HEK293 (cell line): ENCODE measurements around the gene LIN7A.
"Not testable (repeated sequence)": the region's sequence is repeated elsewhere in the genome, so short reads cannot be mapped to it uniquely, and the experiment has no call there.

ENCODE experiments used
- CTCF ChIA-PET: fragments of 350-600 bp; formaldehyde crosslinking; extraction: SDS; loops from one replicate; lab custom pipeline; 2021; ENCODE audit warnings: antibody characterized with exemption; lab: Yijun Ruan, JAX
- POLR2A ChIA-PET: fragments of 300-600 bp; formaldehyde crosslinking; extraction: SDS; loops from one replicate; lab custom pipeline; 2020; ENCODE audit warnings: antibody characterized with exemption, inconsistent platforms; lab: Yijun Ruan, JAX
- H3K27ac ChIP-seq: fragments of 200-500 bp; sonication (Bioruptor generic); 2 replicates; pipeline ENCODE4 v1.5.1; 2014; ENCODE audit warnings: low read depth, low read length, control low read depth, inconsistent platforms; ENCODE audit errors: extremely low read depth
- H3K36me3 ChIP-seq, 2 experiments: fragments of 200-500 bp in 1 of 2; sonication (Bioruptor generic) in 1 of 2; 1 replicate in 1 of 2; 2 replicates in 1 of 2; pipeline ENCODE4 v1.5.1; 2014 to 2017; ENCODE audit warnings: inconsistent platforms in 2 of 2, low read length in 2 of 2; ENCODE audit not compliant: control insufficient read depth in 2 of 2, insufficient read depth in 1 of 2
- H3K4me1 ChIP-seq: fragments of 200-500 bp; sonication (Bioruptor generic); 2 replicates; pipeline ENCODE4 v1.5.1; 2014; ENCODE audit warnings: mild to moderate bottlenecking, low read length, inconsistent platforms; ENCODE audit not compliant: control insufficient read depth, insufficient read depth
- H3K4me3 ChIP-seq: 2 replicates; pipeline ENCODE4 v1.5.1; 2011; ENCODE audit warnings: low read depth, mild to moderate bottlenecking, control low read depth, low read length, moderate library complexity
- H3K9me3 ChIP-seq: fragments of 200-500 bp; sonication (Bioruptor generic); 2 replicates; pipeline ENCODE4 v1.5.1; 2014; ENCODE audit warnings: low read depth, low read length, inconsistent platforms; ENCODE audit not compliant: control insufficient read depth, insufficient read depth
- HOXD13 ChIP-seq: sonication (generic); formaldehyde crosslinking; IDR thresholded peaks from 2 replicates; pipeline ENCODE4 v1.8.0; 2022; ENCODE audit warnings: missing genetic modification reagents, borderline replicate concordance
- KLF8 ChIP-seq: fragments of 450-650 bp; formaldehyde crosslinking; IDR thresholded peaks from 2 replicates; pipeline ENCODE4 v1.5.1; 2016; ENCODE audit warnings: missing biosample characterization, missing genetic modification characterization
- PRDM1 ChIP-seq: fragments of 450-650 bp; formaldehyde crosslinking; IDR thresholded peaks from 2 replicates; pipeline ENCODE4; 2016; ENCODE audit warnings: missing biosample characterization, missing genetic modification characterization
- PRDM6 ChIP-seq: fragments of 450-650 bp; formaldehyde crosslinking; IDR thresholded peaks from 2 replicates; pipeline ENCODE4 v1.5.1; 2017; ENCODE audit warnings: missing biosample characterization, missing genetic modification characterization
- RBAK ChIP-seq: fragments of 450-650 bp; formaldehyde crosslinking; IDR thresholded peaks from 2 replicates; pipeline ENCODE4 v1.5.1; 2016; ENCODE audit warnings: missing biosample characterization, missing genetic modification characterization
- SP2 ChIP-seq: fragments of 450-650 bp; formaldehyde crosslinking; IDR thresholded peaks from 2 replicates; pipeline ENCODE4 v1.5.1; 2016; ENCODE audit warnings: missing biosample characterization, missing genetic modification characterization
- ZBTB48 ChIP-seq: fragments of 450-650 bp; formaldehyde crosslinking; IDR thresholded peaks from 2 replicates; pipeline ENCODE4 v1.5.1; 2016; ENCODE audit warnings: missing biosample characterization, missing genetic modification characterization
- ZNF175 ChIP-seq: fragments of 450-650 bp; formaldehyde crosslinking; IDR thresholded peaks from 2 replicates; pipeline ENCODE4 v1.5.1; 2016; ENCODE audit warnings: missing biosample characterization, missing genetic modification characterization
- ZNF24 ChIP-seq: fragments of 450-650 bp; formaldehyde crosslinking; IDR thresholded peaks from 2 replicates; pipeline ENCODE4 v1.5.1; 2016; ENCODE audit warnings: missing biosample characterization, missing genetic modification characterization
- ZNF248 ChIP-seq: fragments of 450-650 bp; formaldehyde crosslinking; IDR thresholded peaks from 2 replicates; pipeline ENCODE4 v1.5.1; 2017; ENCODE audit warnings: missing biosample characterization, missing genetic modification characterization
- ZNF266 ChIP-seq: fragments of 450-650 bp; formaldehyde crosslinking; IDR thresholded peaks from 2 replicates; pipeline ENCODE4 v1.5.1; 2016; ENCODE audit warnings: missing biosample characterization, missing genetic modification characterization, low read depth
- ZNF398 ChIP-seq: fragments of 450-650 bp; formaldehyde crosslinking; IDR thresholded peaks from 2 replicates; pipeline ENCODE4 v1.5.1; 2017; ENCODE audit warnings: missing biosample characterization, missing genetic modification characterization
- ZNF510 ChIP-seq: fragments of 450-650 bp; formaldehyde crosslinking; IDR thresholded peaks from 2 replicates; pipeline ENCODE4 v1.5.1; 2018; ENCODE audit warnings: mild to moderate bottlenecking, missing genetic modification characterization, missing biosample characterization; ENCODE audit not compliant: insufficient replicate concordance
- ZNF560 ChIP-seq: fragments of 450-650 bp; formaldehyde crosslinking; IDR thresholded peaks from 2 replicates; pipeline ENCODE4 v1.5.1; 2017; ENCODE audit warnings: missing biosample characterization, missing genetic modification characterization, borderline replicate concordance
- ZNF571 ChIP-seq: fragments of 450-650 bp; formaldehyde crosslinking; IDR thresholded peaks from 2 replicates; pipeline ENCODE4 v1.5.0; 2017; ENCODE audit warnings: missing biosample characterization, missing genetic modification characterization
- ZNF585B ChIP-seq: fragments of 450-650 bp; formaldehyde crosslinking; IDR thresholded peaks from 2 replicates; pipeline ENCODE4 v1.5.1; 2016; ENCODE audit warnings: missing biosample characterization, missing genetic modification characterization
- ZSCAN16 ChIP-seq: fragments of 450-650 bp; formaldehyde crosslinking; IDR thresholded peaks from 2 replicates; pipeline ENCODE4 v1.5.1; 2016; ENCODE audit warnings: missing biosample characterization, missing genetic modification characterization
- TF ChIP-seq, protein P1 (sequence below): fragments of 450-650 bp; IDR thresholded peaks from 2 replicates; pipeline ENCODE4 v1.5.1; 2018; ENCODE audit warnings: missing biosample characterization, missing genetic modification characterization
- TF ChIP-seq, protein P2 (sequence below): fragments of 450-650 bp; formaldehyde crosslinking; IDR thresholded peaks from 2 replicates; pipeline ENCODE4 v1.5.1; 2016; ENCODE audit warnings: missing biosample characterization, missing genetic modification characterization

LIN7A gene

GRCh38 chr12:80792861-80793260 is 144.9 kb downstream of the LIN7A start:
- TF ChIP-seq ZNF585B (tag by site-specific recombination) = no peak
- Histone ChIP-seq H3K36me3 (no peaks in the 10 kb centered on the region), H3K27ac (no peak overlapping the region), H3K4me3 (no peak overlapping the region), H3K4me1 (no peaks in the 10 kb centered on the region), H3K9me3 (no peaks in the 10 kb centered on the region)
- POLR2A ChIA-PET = no interaction called here
- CTCF ChIA-PET = interaction anchor here (0.6 to 1.2 kb wide), 2 partner anchors 18 to 145 kb away, joined by 3 to 6 read pairs; no protein-coding TSS in a partner anchor

DNA sequence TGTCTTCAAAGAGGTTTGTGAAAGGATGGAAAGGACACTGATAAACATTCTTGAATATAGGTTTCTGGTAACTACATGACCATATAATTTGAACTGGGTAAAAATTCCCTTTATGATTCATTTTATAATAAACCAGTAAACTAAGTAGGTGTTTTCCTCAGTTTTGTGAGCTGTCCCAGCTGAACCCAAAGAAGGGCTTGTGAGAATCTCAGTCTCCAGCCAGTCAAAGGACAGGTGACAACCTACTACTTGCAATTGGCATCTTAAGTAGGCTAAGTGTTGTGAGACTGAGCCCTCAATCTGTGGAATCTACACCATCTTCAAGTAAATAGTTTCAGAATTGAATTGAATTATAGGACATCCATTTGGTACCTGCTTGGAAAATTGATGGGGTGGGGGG is 145.9 kb downstream of the LIN7A start:
- Histone ChIP-seq H3K4me1 (no peaks in the 10 kb centered on the region), H3K36me3 (no peaks in the 10 kb centered on the region), H3K4me3 (no peak overlapping the region), H3K27ac (no peak overlapping the region), H3K9me3 (no peaks in the 10 kb centered on the region)
- TF ChIP-seq, protein P1, sequence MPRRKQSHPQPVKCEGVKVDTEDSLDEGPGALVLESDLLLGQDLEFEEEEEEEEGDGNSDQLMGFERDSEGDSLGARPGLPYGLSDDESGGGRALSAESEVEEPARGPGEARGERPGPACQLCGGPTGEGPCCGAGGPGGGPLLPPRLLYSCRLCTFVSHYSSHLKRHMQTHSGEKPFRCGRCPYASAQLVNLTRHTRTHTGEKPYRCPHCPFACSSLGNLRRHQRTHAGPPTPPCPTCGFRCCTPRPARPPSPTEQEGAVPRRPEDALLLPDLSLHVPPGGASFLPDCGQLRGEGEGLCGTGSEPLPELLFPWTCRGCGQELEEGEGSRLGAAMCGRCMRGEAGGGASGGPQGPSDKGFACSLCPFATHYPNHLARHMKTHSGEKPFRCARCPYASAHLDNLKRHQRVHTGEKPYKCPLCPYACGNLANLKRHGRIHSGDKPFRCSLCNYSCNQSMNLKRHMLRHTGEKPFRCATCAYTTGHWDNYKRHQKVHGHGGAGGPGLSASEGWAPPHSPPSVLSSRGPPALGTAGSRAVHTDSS (tag by site-specific recombination) = no peak
- TF ChIP-seq RBAK (tag by site-specific recombination) (no peak), ZNF175 (tag by site-specific recombination) (no peak), SP2 (tag by site-specific recombination) (no peak), ZNF571 (tag by site-specific recombination) (no peak), ZNF266 (tag by site-specific recombination) (no peak), ZNF248 (tag by site-specific recombination) (no peak), ZNF24 (tag by site-specific recombination) (no peak), ZNF510 (no peak), PRDM6 (tag by site-specific recombination) (no peak), ZNF560 (no peak), KLF8 (tag by site-specific recombination) (no peak), HOXD13 (CRISPR knock-in tag) (no peak), ZNF398 (tag by site-specific recombination) (no peak), ZSCAN16 (tag by site-specific recombination) (no peak), ZBTB48 (tag by site-specific recombination) (no peak), PRDM1 (tag by site-specific recombination) (no peak)
- TF ChIP-seq, protein P2, sequence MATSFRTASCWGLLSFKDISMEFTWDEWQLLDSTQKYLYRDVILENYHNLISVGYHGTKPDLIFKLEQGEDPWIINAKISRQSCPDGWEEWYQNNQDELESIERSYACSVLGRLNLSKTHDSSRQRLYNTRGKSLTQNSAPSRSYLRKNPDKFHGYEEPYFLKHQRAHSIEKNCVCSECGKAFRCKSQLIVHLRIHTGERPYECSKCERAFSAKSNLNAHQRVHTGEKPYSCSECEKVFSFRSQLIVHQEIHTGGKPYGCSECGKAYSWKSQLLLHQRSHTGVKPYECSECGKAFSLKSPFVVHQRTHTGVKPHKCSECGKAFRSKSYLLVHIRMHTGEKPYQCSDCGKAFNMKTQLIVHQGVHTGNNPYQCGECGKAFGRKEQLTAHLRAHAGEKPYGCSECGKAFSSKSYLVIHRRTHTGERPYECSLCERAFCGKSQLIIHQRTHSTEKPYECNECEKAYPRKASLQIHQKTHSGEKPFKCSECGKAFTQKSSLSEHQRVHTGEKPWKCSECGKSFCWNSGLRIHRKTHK (tag by site-specific recombination) = no peak
- ChIA-PET POLR2A (no interaction called here), CTCF (no interaction called here)

GRCh38 chr12:80788407-80788806 is 149.3 kb downstream of the LIN7A start:
- POLR2A ChIA-PET, CTCF ChIA-PET, H3K4me1 ChIP-seq, H3K9me3 ChIP-seq, H3K36me3 ChIP-seq, H3K27ac ChIP-seq, H3K4me3 ChIP-seq: not testable (repeated sequence)

DNA sequence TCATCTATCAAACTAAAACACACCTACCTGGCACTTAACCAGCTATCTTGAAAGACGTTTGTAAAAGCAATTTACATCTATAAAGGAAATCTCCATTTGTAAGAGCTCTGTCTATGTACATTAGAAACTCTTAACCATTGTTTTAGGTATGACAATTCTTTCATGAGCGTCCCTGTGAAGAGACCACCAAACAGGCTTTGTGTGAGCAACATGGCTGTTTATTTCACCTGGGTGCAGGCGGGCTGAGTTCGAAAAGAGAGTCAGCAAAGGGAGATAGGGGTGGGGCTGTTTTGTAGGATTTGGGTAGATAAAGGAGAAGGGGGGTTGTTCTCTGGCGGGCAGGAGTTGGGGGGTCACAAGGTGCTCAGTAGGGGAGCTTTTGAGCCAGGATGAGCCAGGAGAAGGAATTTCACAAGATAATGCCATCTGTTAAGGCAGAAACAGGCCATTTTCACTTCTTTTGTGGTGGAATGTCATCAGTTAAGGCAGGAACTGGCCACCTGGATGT is 154.7 kb downstream of the LIN7A start:
- H3K4me3 ChIP-seq, H3K4me1 ChIP-seq, CTCF ChIA-PET, POLR2A ChIA-PET, H3K36me3 ChIP-seq, H3K9me3 ChIP-seq, H3K27ac ChIP-seq: not testable (repeated sequence)
